CD4-positive, alpha-beta T cell treated with Interleukin-21 for 1 hour (primary cell): Measurements from ENCODE around the gene KLHL20.
"Not testable (repeated sequence)": the region's sequence is repeated elsewhere in the genome, so short reads cannot be mapped to it uniquely, and the experiment has no call there.

Experiments used
- DNase-seq: peaks from one replicate; pipeline ENCODE4 v3.0.0-alpha.2; 2020

Gene KLHL20

GRCh38 chr1:173753830-173754229 is 39.0 kb downstream of the KLHL20 start:
- no peak for DNase-seq

DNA sequence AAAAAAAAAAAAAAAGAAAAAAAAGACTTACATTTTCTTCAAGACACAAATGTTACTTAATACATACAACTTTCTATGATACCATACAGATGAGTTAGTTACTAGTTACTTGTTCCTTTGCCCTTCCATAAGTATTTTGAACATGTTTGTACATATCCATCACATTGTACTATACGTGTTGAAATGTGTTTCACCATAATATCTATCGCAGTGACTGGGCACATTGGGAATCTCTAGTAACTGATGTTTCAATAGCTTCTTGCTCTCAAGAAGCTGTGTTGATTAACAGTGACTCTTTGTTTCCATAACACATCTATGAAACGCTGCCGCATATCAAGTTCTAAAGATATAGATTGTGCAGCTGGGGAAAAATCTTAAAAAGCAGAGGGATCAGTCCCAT is 42.9 kb downstream of the KLHL20 start:
- DNase-seq, result no peak

- no peak for DNase-seq
Measured at GRCh38 chr1:173758110-173758509, 43.3 kb downstream of the KLHL20 start.

GRCh38 chr1:173758980-173759379 is 44.2 kb downstream of the KLHL20 start:
- DNase-seq, result no peak

DNA sequence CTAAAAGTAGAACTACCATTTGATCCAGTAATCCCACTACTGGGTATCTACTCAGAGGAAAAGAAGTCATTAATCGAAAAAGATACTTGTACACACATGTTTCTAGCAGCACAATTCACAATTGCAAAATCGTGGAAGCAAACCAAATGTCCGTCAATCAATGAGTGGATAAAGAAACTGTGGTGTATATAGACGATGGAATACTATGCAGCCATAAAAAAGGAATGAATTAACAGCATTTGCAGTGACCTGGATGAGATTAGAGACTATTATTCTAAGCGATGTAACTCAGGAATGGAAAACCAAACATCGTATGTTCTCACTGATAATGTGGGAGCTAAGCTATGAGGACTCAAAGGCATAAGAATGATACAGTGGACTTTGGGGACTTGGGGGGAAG is 49.5 kb downstream of the KLHL20 start:
- not testable (repeated sequence) for DNase-seq

DNA sequence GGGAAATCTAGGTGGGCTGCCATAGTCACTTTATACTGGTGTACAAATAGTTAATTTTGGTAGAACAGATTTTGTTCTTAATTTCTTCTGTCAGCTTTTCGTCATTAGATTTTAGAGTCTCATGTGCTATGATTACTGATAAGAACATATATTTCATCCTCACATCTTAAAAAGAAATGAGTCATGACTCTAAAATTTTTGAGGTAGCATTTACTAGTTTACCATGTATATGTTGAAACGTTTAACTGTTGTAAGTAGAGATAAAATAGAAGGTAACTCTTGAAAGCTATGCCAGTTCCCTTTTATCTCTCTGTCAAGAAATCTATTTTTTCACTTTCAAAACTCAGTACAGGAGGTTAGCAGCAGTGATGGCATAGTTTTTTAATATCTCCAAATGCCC is 53.4 kb downstream of the KLHL20 start:
- DNase-seq, result no peak

- DNase-seq, result no peak
Measured at GRCh38 chr1:173768827-173769226, 54.0 kb downstream of the KLHL20 start.

- DNase-seq, result not testable (repeated sequence)
Measured at GRCh38 chr1:173770330-173770729, 55.5 kb downstream of the KLHL20 start.

GRCh38 chr1:173771560-173771959 is 56.8 kb downstream of the KLHL20 start:
- no peak for DNase-seq

DNA sequence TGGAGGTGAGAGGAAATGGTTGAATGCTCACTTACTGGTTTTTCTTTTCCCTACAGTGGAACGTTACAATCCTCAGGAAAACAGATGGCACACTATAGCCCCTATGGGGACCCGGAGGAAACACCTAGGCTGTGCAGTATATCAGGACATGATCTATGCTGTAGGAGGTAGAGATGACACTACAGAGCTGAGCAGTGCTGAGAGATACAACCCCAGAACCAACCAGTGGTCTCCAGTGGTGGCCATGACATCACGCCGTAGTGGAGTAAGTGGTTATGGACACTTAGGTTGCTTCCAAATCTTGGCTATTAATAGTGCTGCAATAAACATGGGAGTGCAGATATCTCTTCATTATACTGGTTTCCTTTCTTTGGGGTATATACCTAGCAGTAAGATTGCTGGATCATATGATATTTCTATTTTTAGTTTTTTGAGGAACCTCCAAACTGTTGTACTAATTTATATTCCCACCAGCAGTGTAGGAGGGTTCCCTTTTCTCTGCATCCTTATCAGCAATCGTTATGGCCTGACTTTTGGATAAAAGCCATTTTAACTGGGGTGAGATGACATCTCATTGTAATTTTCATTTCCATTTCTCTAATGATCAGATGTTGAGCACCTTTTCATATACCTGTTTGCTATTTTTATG is 60.9 kb downstream of the KLHL20 start:
- DNase-seq, result no peak

GRCh38 chr1:173779936-173780335 is 65.2 kb downstream of the KLHL20 start:
- no peak for DNase-seq

GRCh38 chr1:173784997-173785396 is 70.2 kb downstream of the KLHL20 start:
- no peak for DNase-seq

DNA sequence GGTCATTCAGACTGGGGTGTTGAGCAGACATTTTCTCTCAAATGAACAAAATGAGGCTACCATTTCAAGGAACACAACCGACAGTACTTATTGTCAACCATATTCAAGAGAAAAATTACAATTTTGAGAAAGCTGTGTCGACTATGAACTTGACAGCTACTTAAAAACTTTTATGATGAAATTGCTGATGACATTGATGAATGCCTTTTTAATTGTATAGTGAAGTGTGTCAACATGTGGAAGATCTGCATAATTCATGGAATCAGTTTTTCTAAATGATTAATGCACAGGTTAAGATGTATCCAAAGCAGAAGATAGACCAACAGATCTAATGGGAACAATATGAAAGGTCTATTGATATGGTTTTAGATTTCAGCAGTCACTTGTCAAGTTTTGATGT is 75.1 kb downstream of the KLHL20 start:
- DNase-seq, result no peak

DNA sequence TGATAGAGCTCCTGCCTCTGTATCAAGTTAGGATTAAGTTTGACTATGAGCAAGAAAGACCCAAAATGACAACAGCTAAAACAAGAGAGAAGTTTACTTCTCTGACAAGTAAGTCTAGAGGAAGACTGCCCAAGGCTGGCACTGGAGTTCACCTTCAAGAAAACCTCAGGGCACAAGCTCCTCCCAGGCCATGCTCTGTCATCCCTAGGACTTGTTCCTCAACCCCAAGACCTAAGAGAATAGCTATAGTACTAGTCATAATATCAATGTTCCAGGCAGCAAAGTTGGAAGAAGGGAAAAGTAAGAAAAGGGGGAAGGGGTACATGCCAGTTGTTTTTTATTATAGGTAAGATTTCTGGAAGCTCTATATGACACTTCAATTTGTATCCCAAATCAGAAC is 83.3 kb downstream of the KLHL20 start:
- no peak for DNase-seq

DNA sequence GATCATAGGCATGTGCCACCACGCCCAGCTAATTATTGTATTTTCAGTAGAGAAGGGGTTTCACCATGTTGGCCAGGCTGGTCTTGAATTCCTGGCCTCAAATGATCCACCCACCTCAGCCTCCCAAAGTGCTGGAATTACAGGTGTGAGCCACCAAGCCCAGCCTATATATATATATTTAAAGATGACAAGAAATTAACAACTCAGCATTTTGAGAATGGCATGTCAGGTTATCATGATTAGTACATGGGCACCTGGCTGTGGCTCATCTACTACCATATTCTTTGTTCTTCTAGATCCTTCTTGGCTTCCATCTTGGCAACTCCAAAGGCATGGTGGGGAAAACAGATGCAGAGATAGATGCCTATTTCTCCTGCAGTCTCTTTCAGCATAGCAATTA is 85.2 kb downstream of the KLHL20 start:
- not testable (repeated sequence) for DNase-seq

- no peak for DNase-seq
Measured at GRCh38 chr1:173802961-173803360, 88.2 kb downstream of the KLHL20 start.

GRCh38 chr1:173813654-173814053 is 98.9 kb downstream of the KLHL20 start:
- DNase-seq, result not testable (repeated sequence)

GRCh38 chr1:173818459-173818858 is 103.7 kb downstream of the KLHL20 start:
- no peak for DNase-seq

GRCh38 chr1:173821680-173822079 is 106.9 kb downstream of the KLHL20 start:
- no peak for DNase-seq

- no peak for DNase-seq
Measured at GRCh38 chr1:173823781-173824314, 109.1 kb downstream of the KLHL20 start.

- DNase-seq, result peak; percentile 94
Measured at GRCh38 chr1:173824315-173825081, 109.7 kb downstream of the KLHL20 start, which contains the start of the genes CENPL and DARS2. Gene CENPL, minus strand, starts transcription at chr1:173824883. Its CDS starts 13,584 bp downstream, at chr1:173811299. Gene DARS2, plus strand, starts transcription at chr1:173824673. Its CDS starts 557 bp downstream, at chr1:173825230.

- no peak for DNase-seq
Measured at GRCh38 chr1:173827611-173828010, 112.8 kb downstream of the KLHL20 start.

- DNase-seq, result no peak
Measured at GRCh38 chr1:173832748-173833147, 118.0 kb downstream of the KLHL20 start.
